Inflammatory macrophage treated with lipopolysaccharide for 4 hours (primary cell): ENCODE measurements around the gene SPCS2.
A peak's percentile ranks its signal among the peaks of the same experiment; 100 is the strongest.
"Not testable (repeated sequence)": the region's sequence is repeated elsewhere in the genome, so short reads cannot be mapped to it uniquely, and the experiment has no call there.

Experiments used
- DNase-seq: peaks from one replicate; pipeline ENCODE4 v3.0.0-alpha.2; 2020

The SPCS2 gene

DNA sequence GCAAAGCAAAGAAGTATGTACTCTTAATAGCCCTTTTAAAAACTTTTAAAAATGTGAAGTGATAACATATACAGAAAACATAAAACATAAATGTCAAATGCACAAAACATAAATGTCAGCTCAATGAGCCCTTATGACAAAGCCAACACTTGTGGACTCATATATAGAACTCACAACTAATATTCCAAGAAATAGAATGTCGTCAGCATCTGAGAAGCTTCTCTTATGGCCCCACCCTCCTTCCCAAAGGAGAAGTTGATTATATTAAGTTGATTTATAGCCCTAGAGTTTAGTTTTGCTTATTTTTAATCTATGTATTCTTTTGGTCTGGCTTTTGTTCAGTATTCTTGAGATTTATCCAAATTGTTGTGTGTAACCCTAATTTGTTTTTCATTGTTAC lies 53.5 kb downstream of the SPCS2 start:
- peak; percentile 57 for DNase-seq

DNA sequence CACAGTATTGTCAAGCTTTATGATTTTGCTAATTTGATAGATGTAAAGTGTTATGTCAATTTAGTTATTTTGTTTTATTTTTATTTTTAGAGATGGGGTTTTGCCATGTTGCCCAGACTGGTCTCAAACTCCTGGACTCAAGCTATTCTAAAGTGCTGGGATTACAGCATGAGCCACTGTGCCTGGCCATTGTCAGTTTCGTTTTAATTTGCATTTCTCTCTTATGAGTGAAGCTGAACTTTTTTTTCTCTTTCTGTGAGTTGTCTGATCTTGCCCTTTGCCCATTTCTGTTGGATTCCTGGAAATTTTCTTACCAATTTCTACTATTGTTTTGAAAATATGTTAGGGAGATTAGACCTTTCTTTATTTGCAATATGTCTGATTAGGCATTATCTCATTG lies 55.1 kb downstream of the SPCS2 start:
- no peak for DNase-seq

DNA sequence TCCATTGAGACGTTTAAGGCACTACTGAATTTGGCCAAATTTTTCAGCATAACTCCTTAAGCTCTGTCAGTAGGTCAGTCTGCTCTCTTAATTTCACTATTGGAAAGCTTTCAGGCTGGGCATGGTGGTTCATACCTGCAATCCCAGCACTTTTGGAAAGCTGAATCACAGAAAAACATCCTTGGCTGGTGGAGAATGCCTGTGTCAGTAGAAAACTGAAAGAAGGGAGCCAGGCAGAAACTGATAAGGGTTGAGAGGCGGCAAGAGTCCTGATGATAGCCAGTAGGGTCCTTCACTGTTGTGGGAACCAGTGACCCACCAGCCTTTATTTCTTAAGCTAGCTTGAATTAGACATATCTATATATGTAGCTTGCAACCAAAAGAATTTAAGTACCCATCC lies 62.3 kb downstream of the SPCS2 start:
- no peak for DNase-seq

DNA sequence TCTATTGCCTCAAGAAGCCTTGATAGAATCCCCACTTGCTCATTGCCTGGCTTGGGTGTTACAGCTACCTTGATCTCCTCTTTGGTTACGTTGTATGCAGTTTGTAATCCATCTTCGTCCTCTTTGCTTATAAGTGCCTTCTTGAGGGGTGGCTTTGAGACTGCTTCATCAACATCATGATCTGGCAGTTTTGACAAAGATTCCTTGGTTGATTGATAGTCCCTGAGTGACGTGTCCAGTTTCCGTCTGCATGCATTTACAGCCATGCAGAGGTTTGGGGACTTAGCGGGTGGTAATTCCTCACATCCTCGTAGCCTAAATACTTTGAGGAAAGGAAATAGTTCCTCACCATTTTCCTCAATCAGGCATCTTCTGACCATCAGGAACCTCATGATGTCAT lies 62.8 kb downstream of the SPCS2 start:
- no peak for DNase-seq

DNA sequence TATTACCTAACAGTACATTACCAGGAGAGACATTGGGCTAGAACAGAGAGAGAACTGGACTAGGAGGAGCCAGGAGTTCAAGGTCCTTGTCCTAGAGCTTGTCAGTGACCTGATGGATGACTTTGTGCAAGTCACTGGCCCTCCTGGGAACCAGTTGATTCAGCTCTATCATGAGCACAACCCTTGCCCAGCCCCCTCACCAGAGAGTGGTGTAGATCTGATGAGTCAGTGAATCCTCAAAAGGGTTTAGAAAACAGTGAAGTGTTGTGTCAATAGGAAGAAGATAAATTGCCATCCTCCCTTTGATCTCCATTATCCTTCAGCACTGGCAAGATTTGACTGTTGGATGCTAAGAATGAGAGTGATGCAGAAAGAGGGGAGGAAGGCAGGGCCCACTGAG lies 64.0 kb downstream of the SPCS2 start:
- DNase-seq = no peak

DNA sequence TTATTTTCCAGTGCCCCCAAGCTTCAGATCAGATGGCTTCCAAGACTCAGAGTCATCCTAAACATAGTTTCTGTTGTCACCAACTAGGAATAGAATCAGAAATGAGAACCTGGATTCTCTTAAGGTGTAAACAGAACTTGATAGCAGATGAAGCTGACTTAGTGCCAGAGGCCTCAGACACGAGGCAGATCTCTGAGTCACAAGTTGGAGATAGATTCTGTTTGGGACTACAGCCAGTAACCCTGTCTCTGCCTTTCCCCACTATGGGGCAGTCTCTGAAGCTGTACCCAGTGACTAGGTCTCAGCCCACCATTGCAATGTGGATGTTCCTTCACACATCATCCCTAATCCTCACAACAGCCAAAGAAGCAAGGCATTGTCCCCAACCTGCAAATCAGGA lies 65.1 kb downstream of the SPCS2 start:
- DNase-seq = no peak

DNA sequence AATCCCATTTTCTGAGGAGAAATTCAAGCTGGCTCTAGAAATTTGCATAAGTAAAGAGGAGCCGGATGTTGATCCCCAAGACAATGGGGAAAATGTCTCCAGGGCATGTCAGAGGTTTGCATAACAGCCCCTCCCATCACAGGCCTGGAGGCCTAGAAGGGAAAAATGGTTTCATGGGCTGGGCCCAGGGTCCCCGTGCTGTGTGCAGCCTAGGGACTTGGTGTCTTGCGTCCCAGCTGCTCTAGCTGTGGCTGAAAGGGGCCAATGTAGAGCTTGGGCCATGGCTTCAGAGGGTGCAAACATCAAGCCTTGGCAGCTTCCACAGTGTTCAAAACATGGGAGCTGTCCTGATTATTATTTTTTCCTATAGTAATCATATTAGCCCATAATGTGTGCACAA lies 70.1 kb downstream of the SPCS2 start:
- not testable (repeated sequence) for DNase-seq

DNA sequence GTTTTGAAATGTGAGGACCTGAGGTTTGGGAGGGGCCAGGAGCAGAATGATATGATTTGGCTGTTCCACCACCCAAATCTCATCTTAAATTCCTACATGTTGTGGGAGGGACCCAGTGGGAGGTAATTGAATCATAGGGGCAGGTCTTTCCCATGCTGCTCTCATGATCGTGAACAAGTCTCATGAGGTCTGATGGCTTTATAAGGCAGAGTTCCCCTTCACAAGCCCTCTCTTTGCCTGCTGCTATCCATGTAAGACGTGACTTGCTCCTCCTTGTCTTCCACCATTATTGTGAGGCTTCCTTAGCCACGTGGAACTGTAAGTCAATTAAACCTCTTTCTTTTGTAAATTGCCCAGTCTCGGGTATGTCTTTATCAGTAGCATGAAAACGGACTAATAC lies 71.3 kb downstream of the SPCS2 start:
- DNase-seq = peak; percentile 23

DNA sequence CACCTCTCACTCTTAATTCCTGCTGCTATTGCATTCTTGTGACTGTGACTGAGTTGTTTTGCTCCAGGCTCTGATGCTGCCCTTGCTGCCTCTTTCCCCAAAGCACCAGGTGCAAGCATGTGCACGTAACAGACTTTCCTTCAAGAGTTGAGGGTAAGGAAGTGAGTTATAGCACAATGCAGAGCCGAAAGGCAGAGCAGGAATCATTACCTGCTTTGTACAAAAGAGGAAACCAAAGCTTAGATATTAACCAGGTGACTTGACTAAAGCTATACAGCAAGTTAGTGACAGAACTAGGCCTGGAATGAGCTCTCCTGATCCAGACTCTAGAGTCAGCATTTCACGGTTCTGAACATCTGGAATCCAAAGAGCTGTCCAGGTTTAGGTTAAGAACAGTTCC lies 73.2 kb downstream of the SPCS2 start:
- DNase-seq = no peak

DNA sequence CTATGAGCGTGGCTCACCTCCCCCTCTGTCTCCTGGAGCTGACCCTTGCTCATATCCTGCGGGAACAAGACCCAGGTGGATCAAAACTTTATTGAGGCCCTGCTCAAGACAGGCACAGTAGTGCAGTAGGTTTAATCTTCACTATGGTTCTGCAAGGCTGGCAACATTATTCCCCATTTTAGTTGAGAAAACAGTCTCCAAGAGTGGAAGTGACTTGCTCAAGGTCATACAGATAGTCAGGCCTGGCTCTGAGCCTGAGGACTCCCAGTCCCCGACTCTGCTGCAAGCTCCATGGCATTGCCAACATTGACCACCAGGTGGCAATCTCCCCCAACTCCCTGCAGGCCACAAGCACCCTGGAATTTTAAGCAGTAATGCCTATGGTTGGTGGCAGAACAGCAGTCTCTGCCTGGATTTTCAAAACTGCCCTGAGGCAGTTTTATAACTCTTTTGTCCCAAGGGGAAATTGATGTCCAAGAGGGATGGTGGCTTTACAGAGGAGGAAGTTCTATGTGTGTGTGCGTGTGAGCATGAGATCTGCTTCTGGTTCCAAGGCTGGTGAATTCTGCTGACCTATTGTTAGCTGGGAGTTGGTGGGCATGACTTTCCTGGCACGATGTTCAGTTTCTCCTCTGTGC lies 73.8 kb downstream of the SPCS2 start:
- peak; percentile 74 for DNase-seq

DNA sequence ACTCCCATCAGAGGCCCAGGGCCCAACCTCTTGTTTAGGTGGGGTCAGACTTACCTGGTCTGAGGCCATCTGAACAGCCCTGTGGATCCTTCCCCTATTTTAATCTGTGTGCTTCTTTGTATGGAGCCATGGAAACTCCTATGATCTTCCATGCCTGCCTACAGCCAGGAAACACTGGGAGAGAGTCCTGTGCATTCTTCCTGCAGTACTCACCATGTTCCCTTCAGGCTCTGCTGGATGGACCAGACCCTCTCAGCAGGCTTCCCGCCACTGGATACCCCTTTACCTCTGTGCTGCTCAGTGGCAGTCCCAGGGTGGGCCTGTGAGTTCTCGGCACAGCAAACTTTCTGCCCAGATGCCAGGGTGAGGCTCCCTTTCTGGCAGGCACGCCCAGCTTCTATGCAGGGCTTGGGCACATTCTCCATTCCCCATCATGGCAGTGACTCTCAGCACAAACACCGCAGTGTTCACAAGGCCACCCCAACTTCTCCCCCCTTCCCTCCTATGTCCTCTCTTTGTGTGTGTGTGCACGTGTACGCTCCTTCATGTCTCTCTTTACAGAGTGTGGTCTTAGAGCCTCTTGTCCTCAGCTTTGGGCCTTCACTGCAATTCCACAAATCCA lies 74.5 kb downstream of the SPCS2 start:
- DNase-seq = no peak

DNA sequence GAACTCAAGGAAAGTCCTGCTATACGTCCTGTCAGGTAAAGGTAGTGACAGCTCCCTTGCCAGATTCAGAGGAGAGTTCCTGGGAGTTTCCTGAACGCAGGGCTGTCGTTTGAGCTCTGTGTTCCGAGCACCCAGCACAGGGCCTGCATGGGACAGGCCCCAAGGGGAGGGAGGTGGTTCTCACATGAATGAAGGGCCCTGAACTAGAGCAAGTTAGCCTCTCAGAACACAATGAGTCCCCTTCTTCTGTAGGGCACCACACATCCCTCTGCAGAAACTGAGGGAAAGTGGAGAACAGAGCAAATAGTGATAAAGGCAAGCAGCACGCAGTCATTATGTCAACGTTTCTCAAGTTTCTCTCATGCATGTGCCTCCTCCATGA lies 75.0 kb downstream of the SPCS2 start:
- DNase-seq = no peak

DNA sequence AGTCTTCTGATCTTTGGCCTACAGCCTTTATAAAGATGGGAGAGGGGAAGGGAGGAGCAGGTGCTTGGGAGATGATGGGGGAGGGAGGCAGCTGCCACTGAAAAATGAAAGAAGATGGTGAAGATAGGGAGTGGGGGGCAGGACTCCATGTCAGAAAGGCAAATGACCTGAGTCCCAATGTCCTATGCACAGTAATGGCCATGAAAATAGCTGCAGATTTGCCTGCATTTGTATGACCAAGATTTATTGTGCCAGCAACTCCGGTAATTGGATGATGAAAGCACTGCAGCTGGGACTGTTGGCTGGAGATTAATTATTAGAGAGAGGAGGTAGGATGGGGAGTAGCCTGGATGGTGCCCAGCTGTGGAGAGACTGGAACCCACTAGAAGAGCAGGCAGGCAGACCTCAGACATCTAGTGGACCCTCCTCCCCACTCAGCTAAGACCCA lies 75.7 kb downstream of the SPCS2 start:
- no peak for DNase-seq

DNA sequence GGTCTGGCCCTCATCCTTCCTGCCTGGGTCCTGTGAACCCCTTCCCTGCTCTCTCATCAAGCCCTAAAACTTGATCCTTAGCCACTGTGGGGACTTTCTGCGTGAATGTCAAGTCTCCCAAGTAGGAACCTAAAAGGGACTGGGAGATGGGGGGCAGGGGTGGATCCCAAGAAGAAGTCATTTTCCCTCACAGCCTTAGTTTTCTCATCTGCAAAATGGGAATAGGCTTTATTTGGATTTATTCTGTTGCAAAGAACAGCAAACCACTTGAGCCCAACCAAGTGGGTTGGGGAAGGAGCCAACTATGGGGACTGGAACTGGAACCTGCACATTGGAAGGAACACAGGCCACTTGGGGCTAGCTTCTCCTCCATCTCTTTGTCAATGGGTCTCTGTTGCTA lies 76.5 kb downstream of the SPCS2 start:
- no peak for DNase-seq

DNA sequence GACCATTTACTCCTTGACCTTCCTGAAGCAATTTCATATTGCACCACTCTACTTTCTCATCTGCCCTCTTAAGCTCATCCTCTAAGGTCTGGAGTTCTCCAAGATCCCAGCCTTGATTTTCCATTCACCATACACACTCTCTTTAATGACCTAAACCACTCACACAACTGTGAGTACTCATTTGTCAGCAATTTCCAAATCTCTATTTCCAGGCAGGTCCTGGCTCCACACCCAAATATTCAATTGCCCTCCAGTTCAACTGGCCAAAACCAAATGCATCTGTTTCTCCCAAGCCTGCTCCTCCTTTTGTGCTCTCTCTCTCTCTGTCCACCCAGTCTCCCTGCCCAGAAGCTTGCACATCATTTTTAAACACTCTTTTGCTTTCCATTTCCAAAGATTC lies 79.3 kb downstream of the SPCS2 start:
- no peak for DNase-seq
